ENCODE data around the gene ZDHHC19.

DNA sequence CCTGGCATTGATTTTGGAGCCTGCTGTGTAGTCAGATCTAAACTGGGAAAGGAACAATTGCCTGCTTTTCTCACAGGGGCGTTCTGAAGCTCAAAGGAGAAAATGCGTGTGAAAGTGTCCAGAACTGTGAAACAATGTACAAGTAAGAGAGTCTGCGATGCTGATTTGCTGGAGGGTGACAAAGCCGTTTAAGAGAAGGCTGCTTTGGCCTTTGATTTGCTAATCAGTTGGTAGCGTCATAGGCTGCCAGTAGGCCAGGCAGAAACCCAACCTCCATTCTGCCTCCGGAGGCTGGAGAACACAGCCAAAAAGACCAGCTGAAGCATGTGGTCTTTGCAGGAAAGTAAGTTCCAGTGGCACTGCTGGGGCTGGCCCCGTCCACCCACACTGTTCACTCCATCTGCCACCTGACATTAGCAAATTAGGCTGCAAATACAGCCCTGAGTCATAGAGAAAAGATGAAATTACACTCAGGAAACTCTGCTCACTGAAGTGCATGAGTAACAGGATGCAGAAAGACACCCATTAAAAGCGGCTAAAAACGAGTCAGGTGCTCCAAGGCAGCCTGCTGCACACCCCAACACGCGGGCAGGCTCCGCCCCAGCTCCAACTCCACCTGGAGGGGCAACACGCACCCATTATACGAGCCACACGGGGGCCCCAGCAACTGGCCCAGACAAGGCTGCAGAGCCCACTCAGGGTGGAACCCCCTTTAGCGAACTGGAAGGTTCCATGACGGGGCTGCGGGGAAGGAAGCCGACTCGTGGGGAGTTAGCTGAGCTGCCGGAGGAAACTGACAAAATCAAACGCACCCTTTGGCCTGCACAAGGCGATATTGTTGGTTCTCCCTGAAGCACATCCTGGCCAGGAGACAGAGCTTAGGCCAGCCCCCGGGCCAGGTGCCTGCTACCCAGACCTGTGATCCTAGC, 31.6 kb downstream of the ZDHHC19 start:
- TF ChIP-seq, protein P1, sequence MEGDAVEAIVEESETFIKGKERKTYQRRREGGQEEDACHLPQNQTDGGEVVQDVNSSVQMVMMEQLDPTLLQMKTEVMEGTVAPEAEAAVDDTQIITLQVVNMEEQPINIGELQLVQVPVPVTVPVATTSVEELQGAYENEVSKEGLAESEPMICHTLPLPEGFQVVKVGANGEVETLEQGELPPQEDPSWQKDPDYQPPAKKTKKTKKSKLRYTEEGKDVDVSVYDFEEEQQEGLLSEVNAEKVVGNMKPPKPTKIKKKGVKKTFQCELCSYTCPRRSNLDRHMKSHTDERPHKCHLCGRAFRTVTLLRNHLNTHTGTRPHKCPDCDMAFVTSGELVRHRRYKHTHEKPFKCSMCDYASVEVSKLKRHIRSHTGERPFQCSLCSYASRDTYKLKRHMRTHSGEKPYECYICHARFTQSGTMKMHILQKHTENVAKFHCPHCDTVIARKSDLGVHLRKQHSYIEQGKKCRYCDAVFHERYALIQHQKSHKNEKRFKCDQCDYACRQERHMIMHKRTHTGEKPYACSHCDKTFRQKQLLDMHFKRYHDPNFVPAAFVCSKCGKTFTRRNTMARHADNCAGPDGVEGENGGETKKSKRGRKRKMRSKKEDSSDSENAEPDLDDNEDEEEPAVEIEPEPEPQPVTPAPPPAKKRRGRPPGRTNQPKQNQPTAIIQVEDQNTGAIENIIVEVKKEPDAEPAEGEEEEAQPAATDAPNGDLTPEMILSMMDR (IDR thresholded peaks at IDR 0.05), result no peak
- no peak for TF ChIP-seq ZFX (IDR thresholded peaks at IDR 0.05; ENCODE audit: borderline replicate concordance)
